Measurements from ENCODE around the gene GTF3C4. TPM values are rescaled to one million over a fixed set of nuclear protein-coding genes. Genes with fewer than 3 reads are reported as not detected.

GTF3C4 gene
- polyA plus RNA-seq (ENCODE audit: insufficient read length in 4 of 4): 10 to 100 TPM; 24.2 to 26.4 (median 24.9) TPM

DNA sequence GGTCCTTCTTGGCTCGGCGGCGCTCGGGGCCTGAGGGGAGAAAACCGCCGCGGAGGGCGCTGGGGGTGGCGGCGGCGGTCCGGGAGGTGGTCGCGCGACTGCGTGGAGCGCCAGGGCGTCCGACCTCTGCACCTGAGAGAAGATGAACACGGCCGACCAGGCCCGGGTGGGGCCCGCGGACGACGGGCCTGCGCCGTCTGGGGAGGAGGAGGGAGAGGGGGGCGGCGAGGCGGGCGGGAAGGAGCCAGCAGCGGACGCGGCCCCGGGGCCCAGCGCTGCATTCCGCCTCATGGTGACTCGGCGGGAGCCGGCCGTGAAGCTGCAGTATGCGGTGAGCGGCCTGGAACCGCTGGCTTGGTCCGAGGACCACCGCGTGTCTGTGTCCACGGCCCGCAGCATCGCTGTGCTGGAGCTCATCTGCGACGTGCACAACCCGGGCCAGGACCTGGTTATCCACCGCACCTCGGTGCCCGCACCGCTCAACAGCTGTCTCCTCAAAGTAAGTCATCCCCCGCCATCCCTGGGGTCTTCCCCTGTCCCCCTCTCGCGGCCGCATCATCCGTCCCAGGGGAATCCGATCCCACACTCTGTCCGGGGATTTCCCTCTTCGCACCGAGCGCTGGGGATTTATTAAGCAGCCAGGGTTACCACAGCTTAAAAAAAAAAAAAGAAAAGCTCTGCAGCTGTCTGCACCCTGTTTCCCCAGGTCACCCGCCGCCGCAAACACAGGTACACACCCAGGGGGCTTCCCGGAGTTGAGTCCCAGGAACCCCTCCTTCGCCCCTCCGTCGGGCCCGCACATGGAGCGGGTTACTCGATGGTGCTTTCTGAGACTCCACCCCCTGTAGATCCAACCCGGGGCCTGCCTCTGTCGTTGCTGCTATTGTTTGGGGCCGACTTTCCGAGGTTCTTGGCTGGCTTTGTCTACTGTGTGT is at the start of gene GTF3C4:
Gene GTF3C4, plus strand, starts transcription at position 8 of the 935 bp plus-strand sequence. Its CDS starts 135 bp downstream, at position 143.
- DNase-seq (ENCODE audit: low read depth in 4 of 4, low spot score in 2 of 4): no peak

DNA sequence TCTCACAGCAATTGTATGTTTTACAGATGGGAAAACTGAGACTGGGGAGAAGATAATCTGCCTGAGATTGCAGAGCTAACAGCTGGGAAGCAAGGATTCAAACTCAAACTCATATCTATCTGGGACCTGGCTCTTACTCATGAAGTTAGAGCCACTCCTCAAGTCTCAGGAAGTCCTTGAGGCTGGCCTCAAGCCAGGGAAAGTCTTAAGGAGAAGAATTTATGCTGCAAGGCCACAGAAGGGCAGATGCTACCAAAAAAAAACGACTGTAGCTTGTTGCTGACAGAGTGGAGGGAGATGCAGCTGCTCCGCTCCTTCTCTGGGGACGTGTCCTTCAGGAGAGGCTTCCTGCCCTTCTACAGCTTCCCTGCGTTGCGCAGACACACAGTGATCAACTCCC is 48.1 kb upstream of the GTF3C4 start:
- peak in 2 of 4 donors; percentile 14 to 17 for DNase-seq (ENCODE audit: low read depth in 4 of 4, low spot score in 2 of 4)

DNA sequence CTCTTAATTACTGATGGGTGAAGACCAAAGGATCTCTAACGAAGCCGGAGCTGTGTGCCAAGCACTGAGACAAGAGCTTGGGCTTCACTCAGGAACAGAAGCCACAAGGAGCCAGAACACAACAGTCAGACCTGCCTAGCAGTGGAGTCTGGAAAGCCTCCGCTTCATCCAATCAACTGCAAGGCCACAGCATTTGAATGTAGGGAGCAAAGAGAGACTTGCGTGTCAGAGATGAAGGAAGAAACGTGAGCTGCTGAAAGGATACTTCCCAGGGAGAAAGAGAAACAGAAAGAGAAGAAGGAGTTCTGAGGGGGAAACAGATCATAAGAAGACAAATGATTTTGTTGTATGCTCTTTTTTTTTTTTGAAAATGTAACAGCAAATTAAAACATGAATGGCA is 44.0 kb upstream of the GTF3C4 start:
- no peak for DNase-seq (ENCODE audit: low read depth in 4 of 4, low spot score in 2 of 4)

GRCh38 chr9:132627106-132627505 is 43.2 kb upstream of the GTF3C4 start:
- DNase-seq (ENCODE audit: low read depth in 4 of 4, low spot score in 2 of 4): no peak

DNA sequence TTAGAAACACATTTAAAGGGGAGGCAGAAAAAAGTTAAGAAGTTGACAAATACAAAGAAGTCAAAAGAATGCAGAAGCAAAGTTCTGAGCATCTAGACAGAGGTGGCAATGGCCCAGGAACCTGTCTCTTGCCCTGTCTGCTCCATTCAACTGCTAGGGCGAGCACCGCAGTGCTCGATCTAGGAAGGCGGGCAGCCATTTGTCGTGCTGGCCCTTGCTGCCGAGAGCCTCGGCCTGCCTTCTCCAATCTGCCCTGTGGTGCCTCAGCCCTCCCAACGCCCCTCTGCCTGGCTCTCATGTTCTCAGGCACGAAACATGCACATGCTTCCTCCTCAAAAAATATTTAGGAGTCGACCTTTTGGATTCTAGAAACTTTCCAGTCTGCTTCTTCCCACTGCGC is 42.7 kb upstream of the GTF3C4 start:
- no peak for DNase-seq (ENCODE audit: low read depth in 4 of 4, low spot score in 2 of 4)

DNA sequence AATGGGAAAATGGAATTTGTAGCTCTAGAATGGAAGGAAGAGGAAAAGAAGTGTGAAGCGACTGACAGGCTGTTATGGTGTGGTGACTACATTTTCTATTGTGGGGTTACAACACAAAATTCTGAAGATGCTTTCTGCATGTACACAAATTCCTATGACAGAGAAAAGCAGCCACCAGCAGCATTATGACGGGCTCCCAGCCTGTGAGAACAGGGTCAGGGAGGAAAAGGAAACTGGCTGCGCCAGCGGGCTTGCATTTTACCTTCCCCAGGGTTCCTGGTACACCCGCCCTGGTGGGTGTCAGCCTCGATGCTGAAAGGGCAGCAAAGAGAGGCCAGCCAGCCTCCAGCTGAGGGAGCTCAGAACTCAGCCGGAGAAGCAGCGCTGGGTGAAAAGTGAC is 41.5 kb upstream of the GTF3C4 start:
- DNase-seq (ENCODE audit: low read depth in 4 of 4, low spot score in 2 of 4): no peak

DNA sequence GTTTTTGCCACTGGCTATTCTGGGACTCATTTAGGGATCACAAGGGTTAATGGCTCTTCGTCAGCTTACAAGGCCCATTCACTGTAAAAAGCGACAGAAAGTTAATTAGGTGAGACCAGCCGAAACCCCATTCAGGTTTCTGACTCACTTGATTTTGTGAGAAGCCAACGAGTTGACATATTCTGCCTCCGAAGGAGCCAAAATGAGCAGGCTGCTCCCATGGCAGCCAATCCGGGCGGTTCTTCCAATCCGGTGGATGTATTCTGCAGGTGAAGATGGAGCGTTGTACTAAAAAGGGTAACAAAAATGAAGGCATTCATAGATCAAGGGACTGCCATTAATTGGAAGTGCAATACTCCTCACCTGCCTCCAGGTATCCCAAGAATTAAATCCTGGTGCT is 40.1 kb upstream of the GTF3C4 start:
- DNase-seq (ENCODE audit: low read depth in 4 of 4, low spot score in 2 of 4): no peak

GRCh38 chr9:132630811-132631210 is 39.5 kb upstream of the GTF3C4 start:
- DNase-seq (ENCODE audit: low read depth in 4 of 4, low spot score in 2 of 4): no peak

- no peak for DNase-seq (ENCODE audit: low read depth in 4 of 4, low spot score in 2 of 4)
Observed at GRCh38 chr9:132631280-132631679, 39.0 kb upstream of the GTF3C4 start.

GRCh38 chr9:132631685-132632084 is 38.6 kb upstream of the GTF3C4 start:
- DNase-seq (ENCODE audit: low read depth in 4 of 4, low spot score in 2 of 4): no peak

DNA sequence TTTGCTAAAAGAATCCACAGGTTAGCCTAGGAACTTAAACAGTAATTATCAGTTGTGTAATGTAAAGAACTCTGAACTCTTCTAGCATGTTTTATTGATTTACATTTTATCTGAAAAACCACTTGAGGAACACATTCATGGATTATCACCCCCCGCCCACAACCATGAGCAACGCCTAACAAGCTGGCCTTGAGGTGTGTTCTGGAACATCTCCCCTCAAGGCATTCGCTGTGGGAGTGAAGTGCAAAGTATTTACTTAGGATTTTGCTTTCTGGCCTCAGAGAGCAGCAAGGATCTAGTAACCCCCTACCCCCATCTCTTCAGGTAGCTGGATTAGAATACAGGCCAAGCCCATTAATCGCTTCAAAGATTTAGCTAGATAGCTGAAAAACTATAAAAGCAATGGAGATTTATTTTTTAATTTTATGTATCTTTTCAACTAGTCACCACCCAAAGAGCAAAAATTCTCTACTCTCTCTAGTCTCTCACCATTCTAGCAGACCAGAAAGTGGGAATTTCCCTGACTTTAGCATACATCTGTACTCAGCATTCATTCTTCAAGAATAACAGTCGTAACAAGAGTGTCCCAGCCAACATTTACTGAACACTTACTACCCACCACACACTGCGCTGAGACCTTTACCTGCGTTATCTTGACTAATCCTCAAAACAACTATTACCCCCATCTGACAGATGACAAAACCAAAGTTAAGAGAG is 37.7 kb upstream of the GTF3C4 start:
- no peak for DNase-seq (ENCODE audit: low read depth in 4 of 4, low spot score in 2 of 4)

GRCh38 chr9:132634327-132634726 is 35.9 kb upstream of the GTF3C4 start:
- no peak for DNase-seq (ENCODE audit: low read depth in 4 of 4, low spot score in 2 of 4)

GRCh38 chr9:132637351-132637750 is 32.9 kb upstream of the GTF3C4 start:
- no peak for DNase-seq (ENCODE audit: low read depth in 4 of 4, low spot score in 2 of 4)

DNA sequence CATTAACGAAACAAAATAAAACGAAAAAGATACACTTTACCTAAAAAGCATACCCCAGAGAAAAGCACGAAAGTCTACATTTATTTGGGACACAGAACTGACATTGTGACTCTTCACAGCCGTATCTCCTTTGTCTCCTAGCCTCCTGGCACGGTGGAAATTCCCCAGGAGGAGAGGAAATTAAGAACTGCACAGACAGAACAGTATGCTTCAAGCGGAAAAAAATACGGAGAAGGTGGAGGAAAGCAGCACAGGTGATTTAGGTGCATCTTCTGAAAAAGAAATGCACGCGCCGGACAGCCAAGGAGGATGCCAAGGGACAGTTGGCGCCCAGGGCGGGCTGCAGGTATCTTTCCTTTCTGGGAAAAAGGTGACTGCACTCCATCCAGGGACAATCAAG is 32.5 kb upstream of the GTF3C4 start:
- DNase-seq (ENCODE audit: low read depth in 4 of 4, low spot score in 2 of 4): no peak

DNA sequence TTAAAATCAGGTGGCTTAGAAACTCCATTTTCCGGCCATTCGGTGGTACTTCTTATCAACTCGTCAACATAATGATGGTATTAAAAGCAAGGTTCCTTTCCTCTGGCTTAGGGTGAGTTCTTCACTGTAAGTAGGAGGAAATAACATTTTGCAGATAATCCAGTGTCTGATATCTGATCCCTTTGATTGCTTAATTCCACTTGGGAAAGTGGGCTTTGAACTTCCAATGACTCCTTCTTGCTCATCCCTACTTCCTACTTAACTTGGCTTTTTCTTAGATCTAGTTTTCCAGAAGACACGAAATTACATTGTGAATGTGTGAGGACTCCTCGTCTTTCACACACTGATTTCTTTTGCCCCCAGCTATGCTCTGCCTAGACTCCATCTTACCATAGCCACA is 32.0 kb upstream of the GTF3C4 start:
- DNase-seq (ENCODE audit: low read depth in 4 of 4, low spot score in 2 of 4): no peak

GRCh38 chr9:132639322-132639721 is 30.9 kb upstream of the GTF3C4 start:
- no peak for DNase-seq (ENCODE audit: low read depth in 4 of 4, low spot score in 2 of 4)

- no peak for DNase-seq (ENCODE audit: low read depth in 4 of 4, low spot score in 2 of 4)
Observed at GRCh38 chr9:132641216-132641615, 29.0 kb upstream of the GTF3C4 start.

- no peak for DNase-seq (ENCODE audit: low read depth in 4 of 4, low spot score in 2 of 4)
Observed at GRCh38 chr9:132644251-132644650, 26.0 kb upstream of the GTF3C4 start.

- no peak for DNase-seq (ENCODE audit: low read depth in 4 of 4, low spot score in 2 of 4)
Observed at GRCh38 chr9:132645306-132645705, 25.0 kb upstream of the GTF3C4 start.

- no peak for DNase-seq (ENCODE audit: low read depth in 4 of 4, low spot score in 2 of 4)
Observed at GRCh38 chr9:132645711-132646110, 24.6 kb upstream of the GTF3C4 start.

DNA sequence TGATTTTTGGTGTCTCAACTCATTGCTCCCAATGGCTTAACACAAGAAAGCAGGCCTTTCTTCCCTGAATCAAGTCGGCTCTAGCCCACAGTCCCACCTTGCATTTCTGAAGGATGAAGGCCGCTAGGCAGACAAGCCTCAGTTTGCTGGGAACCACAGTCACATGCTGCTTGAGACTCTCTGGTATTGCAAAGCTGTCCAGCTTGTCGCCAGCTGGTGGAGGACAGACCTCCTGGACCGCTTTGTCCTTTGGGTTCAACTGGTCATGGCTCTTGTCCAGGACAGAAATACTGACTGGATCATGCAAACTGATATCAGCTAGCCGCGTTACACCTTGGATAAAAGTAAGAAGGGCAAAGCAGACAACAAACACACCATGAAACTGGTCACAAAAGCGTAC is 23.5 kb upstream of the GTF3C4 start:
- DNase-seq (ENCODE audit: low read depth in 4 of 4, low spot score in 2 of 4): no peak

GRCh38 chr9:132647355-132647754 is 22.9 kb upstream of the GTF3C4 start:
- no peak for DNase-seq (ENCODE audit: low read depth in 4 of 4, low spot score in 2 of 4)
